ENCODE measurements around the gene CEP350. TPM values are rescaled to one million over a fixed set of nuclear protein-coding genes. Genes with fewer than 3 reads are reported as not detected.

CEP350 gene
- total RNA-seq, 1 experiment from 2014 or later, result 27.6 TPM

GRCh38 chr1:179910934-179911333 is 43.7 kb upstream of the CEP350 start:
- Histone ChIP-seq H4K20me1 (ENCODE audit: insufficient read depth) (no peaks in the 10 kb centered on the region), H3K4me3 (replicated peaks in 1 of 2; ENCODE audit: low read depth in 1 of 2, low read length in 2 of 2) (no peak overlapping the region), H3K9me3 (ENCODE audit: control insufficient read depth in 1 of 2, insufficient read depth in 1 of 2, low read depth in 1 of 2, low read length in 2 of 2) (no peaks in the 10 kb centered on the region), H3K9me2 (ENCODE audit: insufficient read depth) (no peaks in the 10 kb centered on the region), H3K36me3 (ENCODE audit: control insufficient read depth in 1 of 2, insufficient read depth in 2 of 2, low read length in 2 of 2) (peaks cover 5% of the 10 kb centered on the region in 2 experiments; a peak in 3 of 4 replicates), H3K4me1 (ENCODE audit: control insufficient read depth in 1 of 2, insufficient read depth in 2 of 2, low read length in 2 of 2) (no peaks in the 10 kb centered on the region), H3K79me2 (ENCODE audit: insufficient read depth, low read length) (no peaks in the 10 kb centered on the region), H3K27ac (ENCODE audit: low read depth, low read length) (no peak overlapping the region), H3K9ac (ENCODE audit: low read length) (no peak overlapping the region), H2AFZ (ENCODE audit: low read depth, low read length, poor library complexity, severe bottlenecking) (no peak overlapping the region), H3K4me2 (ENCODE audit: low read length) (no peak overlapping the region), H3K27me3 (ENCODE audit: insufficient read depth, low read length) (no peaks in the 10 kb centered on the region)
- intact Hi-C loops (cut with micrococcal nuclease), result no loop called here
- ATAC-seq (no peak), DNase-seq (ENCODE audit: low read depth, low spot score) (no peak)
- TF ChIP-seq TCF7L2 (IDR thresholded peaks at IDR 0.05; ENCODE audit: borderline replicate concordance, extremely low read depth, insufficient read depth, insufficient read length) (no peak), JUND (IDR thresholded peaks at IDR 0.05) (no peak), POLR2A (IDR thresholded peaks at IDR 0.05; ENCODE audit: borderline replicate concordance, extremely low read depth, insufficient read depth, insufficient read length) (no peak), RAD21 (IDR thresholded peaks at IDR 0.05; ENCODE audit: low read depth) (no peak)
- TF ChIP-seq, protein P1, sequence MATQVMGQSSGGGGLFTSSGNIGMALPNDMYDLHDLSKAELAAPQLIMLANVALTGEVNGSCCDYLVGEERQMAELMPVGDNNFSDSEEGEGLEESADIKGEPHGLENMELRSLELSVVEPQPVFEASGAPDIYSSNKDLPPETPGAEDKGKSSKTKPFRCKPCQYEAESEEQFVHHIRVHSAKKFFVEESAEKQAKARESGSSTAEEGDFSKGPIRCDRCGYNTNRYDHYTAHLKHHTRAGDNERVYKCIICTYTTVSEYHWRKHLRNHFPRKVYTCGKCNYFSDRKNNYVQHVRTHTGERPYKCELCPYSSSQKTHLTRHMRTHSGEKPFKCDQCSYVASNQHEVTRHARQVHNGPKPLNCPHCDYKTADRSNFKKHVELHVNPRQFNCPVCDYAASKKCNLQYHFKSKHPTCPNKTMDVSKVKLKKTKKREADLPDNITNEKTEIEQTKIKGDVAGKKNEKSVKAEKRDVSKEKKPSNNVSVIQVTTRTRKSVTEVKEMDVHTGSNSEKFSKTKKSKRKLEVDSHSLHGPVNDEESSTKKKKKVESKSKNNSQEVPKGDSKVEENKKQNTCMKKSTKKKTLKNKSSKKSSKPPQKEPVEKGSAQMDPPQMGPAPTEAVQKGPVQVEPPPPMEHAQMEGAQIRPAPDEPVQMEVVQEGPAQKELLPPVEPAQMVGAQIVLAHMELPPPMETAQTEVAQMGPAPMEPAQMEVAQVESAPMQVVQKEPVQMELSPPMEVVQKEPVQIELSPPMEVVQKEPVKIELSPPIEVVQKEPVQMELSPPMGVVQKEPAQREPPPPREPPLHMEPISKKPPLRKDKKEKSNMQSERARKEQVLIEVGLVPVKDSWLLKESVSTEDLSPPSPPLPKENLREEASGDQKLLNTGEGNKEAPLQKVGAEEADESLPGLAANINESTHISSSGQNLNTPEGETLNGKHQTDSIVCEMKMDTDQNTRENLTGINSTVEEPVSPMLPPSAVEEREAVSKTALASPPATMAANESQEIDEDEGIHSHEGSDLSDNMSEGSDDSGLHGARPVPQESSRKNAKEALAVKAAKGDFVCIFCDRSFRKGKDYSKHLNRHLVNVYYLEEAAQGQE (IDR thresholded peaks at IDR 0.05; ENCODE audit: low read depth), result no peak
- ChIA-PET CTCF (no interaction called here), POLR2A (no interaction called here), RAD21 (ENCODE audit: low non-redundant PET in 1 of 2, low total read pairs in 2 of 2, uncharacterized antibody in 2 of 2, unreplicated experiment in 2 of 2) (no interaction called here)
- BruUV-seq (replicated peaks), result no TSS peak

DNA sequence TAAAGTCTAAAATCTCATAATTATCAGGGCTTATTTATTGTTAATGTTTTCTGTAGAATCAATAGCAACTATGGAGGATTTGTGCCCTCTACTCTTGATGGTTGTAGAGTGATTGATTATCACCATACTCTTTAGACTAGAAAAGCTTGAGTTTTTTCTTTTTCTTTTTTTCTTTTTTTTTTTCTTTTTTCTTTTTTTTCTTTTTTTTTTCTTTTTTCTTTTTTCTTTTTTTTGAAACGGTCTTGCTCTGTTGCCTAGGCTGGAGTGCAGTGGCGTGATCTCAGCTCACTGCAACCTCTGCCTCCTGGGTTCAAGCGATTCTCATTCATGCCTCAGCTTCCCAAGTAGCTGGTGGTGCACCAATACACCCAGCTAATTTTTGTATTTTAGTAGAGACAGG is 42.8 kb upstream of the CEP350 start:
- Histone ChIP-seq H3K4me3 (replicated peaks in 1 of 2; ENCODE audit: low read depth in 1 of 2, low read length in 2 of 2) (no peak overlapping the region), H3K9me3 (ENCODE audit: control insufficient read depth in 1 of 2, insufficient read depth in 1 of 2, low read depth in 1 of 2, low read length in 2 of 2) (no peaks in the 10 kb centered on the region), H3K27ac (ENCODE audit: low read depth, low read length) (no peak overlapping the region), H3K27me3 (ENCODE audit: insufficient read depth, low read length) (no peaks in the 10 kb centered on the region), H3K9me2 (ENCODE audit: insufficient read depth) (no peaks in the 10 kb centered on the region), H2AFZ (ENCODE audit: low read depth, low read length, poor library complexity, severe bottlenecking) (no peak overlapping the region), H3K4me2 (ENCODE audit: low read length) (no peak overlapping the region), H3K9ac (ENCODE audit: low read length) (no peak overlapping the region), H3K36me3 (ENCODE audit: control insufficient read depth in 1 of 2, insufficient read depth in 2 of 2, low read length in 2 of 2) (peaks cover 5% of the 10 kb centered on the region in 2 experiments; a peak in 3 of 4 replicates), H3K4me1 (ENCODE audit: control insufficient read depth in 1 of 2, insufficient read depth in 2 of 2, low read length in 2 of 2) (no peaks in the 10 kb centered on the region), H4K20me1 (ENCODE audit: insufficient read depth) (no peaks in the 10 kb centered on the region), H3K79me2 (ENCODE audit: insufficient read depth, low read length) (no peaks in the 10 kb centered on the region)
- no TSS peak for BruUV-seq (replicated peaks)
- TF ChIP-seq, protein P2, sequence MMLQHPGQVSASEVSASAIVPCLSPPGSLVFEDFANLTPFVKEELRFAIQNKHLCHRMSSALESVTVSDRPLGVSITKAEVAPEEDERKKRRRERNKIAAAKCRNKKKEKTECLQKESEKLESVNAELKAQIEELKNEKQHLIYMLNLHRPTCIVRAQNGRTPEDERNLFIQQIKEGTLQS (IDR thresholded peaks at IDR 0.05), result no peak
- no peak for TF ChIP-seq SP1 (IDR thresholded peaks at IDR 0.05; ENCODE audit: low read depth)
- TF ChIP-seq RAD21 (IDR thresholded peaks at IDR 0.05; ENCODE audit: low read depth), result no peak
- no peak for TF ChIP-seq FOSL1 (IDR thresholded peaks at IDR 0.05; ENCODE audit: low read depth)
- TF ChIP-seq CEBPB (IDR thresholded peaks at IDR 0.05; ENCODE audit: low read depth), result no peak
- no peak for TF ChIP-seq ELF1 (IDR thresholded peaks at IDR 0.05; ENCODE audit: borderline replicate concordance, low read depth)
- TF ChIP-seq SIN3A (IDR thresholded peaks at IDR 0.05; ENCODE audit: low read depth), result no peak
- no peak for TF ChIP-seq CBX3 (IDR thresholded peaks at IDR 0.05; ENCODE audit: low read depth)
- TF ChIP-seq EZH2phosphoT487 (IDR thresholded peaks at IDR 0.05; ENCODE audit: borderline replicate concordance), result no peak
- no peak for TF ChIP-seq EZH2 (IDR thresholded peaks at IDR 0.05)
- TF ChIP-seq YY1 (IDR thresholded peaks at IDR 0.05; ENCODE audit: extremely low read depth, insufficient replicate concordance, low read depth, low read length), result no peak
- TF ChIP-seq ZFX (IDR thresholded peaks at IDR 0.05), result no peak
- TF ChIP-seq JUND (IDR thresholded peaks at IDR 0.05), result no peak
- TF ChIP-seq, protein P3, sequence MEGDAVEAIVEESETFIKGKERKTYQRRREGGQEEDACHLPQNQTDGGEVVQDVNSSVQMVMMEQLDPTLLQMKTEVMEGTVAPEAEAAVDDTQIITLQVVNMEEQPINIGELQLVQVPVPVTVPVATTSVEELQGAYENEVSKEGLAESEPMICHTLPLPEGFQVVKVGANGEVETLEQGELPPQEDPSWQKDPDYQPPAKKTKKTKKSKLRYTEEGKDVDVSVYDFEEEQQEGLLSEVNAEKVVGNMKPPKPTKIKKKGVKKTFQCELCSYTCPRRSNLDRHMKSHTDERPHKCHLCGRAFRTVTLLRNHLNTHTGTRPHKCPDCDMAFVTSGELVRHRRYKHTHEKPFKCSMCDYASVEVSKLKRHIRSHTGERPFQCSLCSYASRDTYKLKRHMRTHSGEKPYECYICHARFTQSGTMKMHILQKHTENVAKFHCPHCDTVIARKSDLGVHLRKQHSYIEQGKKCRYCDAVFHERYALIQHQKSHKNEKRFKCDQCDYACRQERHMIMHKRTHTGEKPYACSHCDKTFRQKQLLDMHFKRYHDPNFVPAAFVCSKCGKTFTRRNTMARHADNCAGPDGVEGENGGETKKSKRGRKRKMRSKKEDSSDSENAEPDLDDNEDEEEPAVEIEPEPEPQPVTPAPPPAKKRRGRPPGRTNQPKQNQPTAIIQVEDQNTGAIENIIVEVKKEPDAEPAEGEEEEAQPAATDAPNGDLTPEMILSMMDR (IDR thresholded peaks at IDR 0.05 in 2 of 3, conservative IDR thresholded peaks at IDR 0.05 in 1 of 3; ENCODE audit: borderline replicate concordance in 1 of 3, insufficient read depth in 1 of 3, low read depth in 2 of 3, low read length in 2 of 3), result no peak
- no peak for TF ChIP-seq EGR1 (IDR thresholded peaks at IDR 0.05; ENCODE audit: low read depth)
- no peak for TF ChIP-seq TCF7L2 (IDR thresholded peaks at IDR 0.05; ENCODE audit: borderline replicate concordance, extremely low read depth, insufficient read depth, insufficient read length)
- RAD21 ChIA-PET (ENCODE audit: low non-redundant PET in 1 of 2, low total read pairs in 2 of 2, uncharacterized antibody in 2 of 2, unreplicated experiment in 2 of 2), result no interaction called here
- ATAC-seq, result no peak
- DNase-seq (ENCODE audit: low read depth, low spot score), result no peak
- POLR2A ChIA-PET, result no interaction called here
- intact Hi-C loops (cut with micrococcal nuclease), result no loop called here
- CTCF ChIA-PET, result no interaction called here

All from HCT116 (cell line).